Lower leg skin (tissue), 3 donors: ENCODE measurements around the gene BNC2.

ENCODE experiments used
- POLR2A ChIP-seq, 2 donors: fragments of 450-650 bp; IDR thresholded peaks; one replicate each; pipeline ENCODE4 v1.6.1; 2016 to 2017; ENCODE audit warnings: antibody characterized with exemption in 2 of 2, mild to moderate bottlenecking in 1 of 2, moderate library complexity in 1 of 2
- TF ChIP-seq, protein P1 (sequence below), 3 donors: fragments of 450-650 bp; IDR thresholded peaks; one replicate each; pipeline ENCODE4 v1.5.1; 2016; ENCODE audit warnings: antibody characterized with exemption in 3 of 3, mild to moderate bottlenecking in 3 of 3, moderate library complexity in 2 of 3

DNA sequence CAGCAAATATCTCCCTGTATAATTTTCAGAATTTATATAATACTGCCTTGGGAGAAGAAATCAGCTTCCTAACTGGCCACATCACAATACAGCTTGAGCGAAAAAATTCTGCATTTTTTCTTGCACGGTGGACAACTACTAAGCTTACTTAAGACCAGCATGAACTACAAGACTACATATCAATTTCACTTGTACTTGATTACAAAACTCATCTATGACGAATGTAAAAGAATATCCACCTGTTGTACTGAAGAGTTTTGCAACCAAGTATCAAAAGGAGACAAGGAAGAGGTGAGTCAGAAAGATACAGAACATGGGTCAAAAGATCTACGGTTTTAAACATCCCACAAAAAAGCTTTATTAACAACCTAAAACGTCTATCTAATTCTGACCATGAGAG is 279.4 kb downstream of the BNC2 start:
- TF ChIP-seq, protein P1, sequence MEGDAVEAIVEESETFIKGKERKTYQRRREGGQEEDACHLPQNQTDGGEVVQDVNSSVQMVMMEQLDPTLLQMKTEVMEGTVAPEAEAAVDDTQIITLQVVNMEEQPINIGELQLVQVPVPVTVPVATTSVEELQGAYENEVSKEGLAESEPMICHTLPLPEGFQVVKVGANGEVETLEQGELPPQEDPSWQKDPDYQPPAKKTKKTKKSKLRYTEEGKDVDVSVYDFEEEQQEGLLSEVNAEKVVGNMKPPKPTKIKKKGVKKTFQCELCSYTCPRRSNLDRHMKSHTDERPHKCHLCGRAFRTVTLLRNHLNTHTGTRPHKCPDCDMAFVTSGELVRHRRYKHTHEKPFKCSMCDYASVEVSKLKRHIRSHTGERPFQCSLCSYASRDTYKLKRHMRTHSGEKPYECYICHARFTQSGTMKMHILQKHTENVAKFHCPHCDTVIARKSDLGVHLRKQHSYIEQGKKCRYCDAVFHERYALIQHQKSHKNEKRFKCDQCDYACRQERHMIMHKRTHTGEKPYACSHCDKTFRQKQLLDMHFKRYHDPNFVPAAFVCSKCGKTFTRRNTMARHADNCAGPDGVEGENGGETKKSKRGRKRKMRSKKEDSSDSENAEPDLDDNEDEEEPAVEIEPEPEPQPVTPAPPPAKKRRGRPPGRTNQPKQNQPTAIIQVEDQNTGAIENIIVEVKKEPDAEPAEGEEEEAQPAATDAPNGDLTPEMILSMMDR (IDR thresholded peaks at IDR 0.05) = no peak
- no peak for TF ChIP-seq POLR2A (IDR thresholded peaks at IDR 0.05)
